ENCODE measurements around the gene SPOUT1. TPM values are rescaled to one million over a fixed set of nuclear protein-coding genes. Genes with fewer than 3 reads are reported as not detected.
"Not testable (repeated sequence)": the region's sequence is repeated elsewhere in the genome, so short reads cannot be mapped to it uniquely, and the experiment has no call there.

Gene SPOUT1
- 42.6 TPM for total RNA-seq

GRCh38 chr9:128829477-128830251 is at the start of gene SPOUT1:
Gene SPOUT1, minus strand, starts transcription at chr9:128829794. Its CDS starts 14 bp downstream, at chr9:128829780.
- peak; percentile 98 for ATAC-seq

GRCh38 chr9:128877852-128878251 is 48.3 kb upstream of the SPOUT1 start:
- no peak for ATAC-seq

GRCh38 chr9:128870941-128871265 is 41.3 kb upstream of the SPOUT1 start:
- not testable (repeated sequence) for ATAC-seq

GRCh38 chr9:128870128-128870940 is 40.7 kb upstream of the SPOUT1 start:
- ATAC-seq: no peak

- peak; percentile 76 for ATAC-seq
These were observed 34.1 kb upstream of the SPOUT1 start for GRCh38 chr9:128863647-128864046.

GRCh38 chr9:128862401-128862851 is 32.8 kb upstream of the SPOUT1 start:
- ATAC-seq: no peak

- ATAC-seq: no peak
These were observed 31.9 kb upstream of the SPOUT1 start for GRCh38 chr9:128861501-128861900.

GRCh38 chr9:128860937-128861336 is 31.3 kb upstream of the SPOUT1 start:
- ATAC-seq: peak; percentile 10

GRCh38 chr9:128858476-128858875 is 28.9 kb upstream of the SPOUT1 start:
- ATAC-seq: not testable (repeated sequence)

GRCh38 chr9:128854454-128854853 is 24.9 kb upstream of the SPOUT1 start:
- ATAC-seq: not testable (repeated sequence)

- ATAC-seq: not testable (repeated sequence)
These were observed 23.1 kb upstream of the SPOUT1 start for GRCh38 chr9:128852646-128853045.

- ATAC-seq: not testable (repeated sequence)
These were observed 22.4 kb upstream of the SPOUT1 start for GRCh38 chr9:128851779-128852600.

- not testable (repeated sequence) for ATAC-seq
These were observed 21.4 kb upstream of the SPOUT1 start for GRCh38 chr9:128851024-128851423.

- no peak for ATAC-seq
These were observed 18.2 kb upstream of the SPOUT1 start for GRCh38 chr9:128847803-128848202.

GRCh38 chr9:128846680-128847030 is 17.1 kb upstream of the SPOUT1 start:
- ATAC-seq: no peak

- peak; percentile 91 for ATAC-seq
These were observed 15.8 kb upstream of the SPOUT1 start for GRCh38 chr9:128845186-128845931.

GRCh38 chr9:128843171-128843570 is 13.6 kb upstream of the SPOUT1 start:
- not testable (repeated sequence) for ATAC-seq

GRCh38 chr9:128841694-128842492 is 12.3 kb upstream of the SPOUT1 start:
- no peak for ATAC-seq

- no peak for ATAC-seq
These were observed 10.9 kb upstream of the SPOUT1 start for GRCh38 chr9:128840524-128840923.

- no peak for ATAC-seq
These were observed 8.7 kb upstream of the SPOUT1 start for GRCh38 chr9:128838338-128838737.

GRCh38 chr9:128836509-128837145 is 7.0 kb upstream of the SPOUT1 start:
- ATAC-seq: no peak

Data from esophagus mucosa (tissue), 1 donor.